Measurements from ENCODE around the gene SUGCT.

SUGCT gene

DNA sequence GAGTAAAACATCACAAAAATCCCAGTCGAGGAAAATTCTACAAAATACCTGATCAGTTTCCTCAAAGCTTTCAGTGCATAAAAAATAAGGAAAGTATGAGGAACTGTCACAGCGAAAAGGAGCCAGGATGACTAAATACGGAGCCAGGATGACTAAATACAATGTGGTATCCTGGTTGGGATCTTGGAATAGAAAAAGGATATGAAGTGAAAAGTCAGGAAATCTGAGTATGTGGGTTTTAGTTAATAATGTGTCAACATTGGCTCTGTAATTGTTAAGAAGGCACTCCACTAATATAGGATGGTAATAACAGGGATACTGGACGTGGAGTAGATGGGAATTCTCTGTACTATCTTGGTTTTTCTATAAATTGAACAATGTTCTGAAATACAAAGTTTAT is 175.5 kb downstream of the SUGCT start:
- Histone ChIP-seq H3K4me2 (no peak overlapping the region), H3K4me1 (peaks cover 0 to 4% (median 0%) of the 10 kb centered on the region in 10 experiments; a peak in 1 of 20 replicates), H3K9me3 (replicated peaks in 1 of 11) (no peaks in the 10 kb centered on the region)

DNA sequence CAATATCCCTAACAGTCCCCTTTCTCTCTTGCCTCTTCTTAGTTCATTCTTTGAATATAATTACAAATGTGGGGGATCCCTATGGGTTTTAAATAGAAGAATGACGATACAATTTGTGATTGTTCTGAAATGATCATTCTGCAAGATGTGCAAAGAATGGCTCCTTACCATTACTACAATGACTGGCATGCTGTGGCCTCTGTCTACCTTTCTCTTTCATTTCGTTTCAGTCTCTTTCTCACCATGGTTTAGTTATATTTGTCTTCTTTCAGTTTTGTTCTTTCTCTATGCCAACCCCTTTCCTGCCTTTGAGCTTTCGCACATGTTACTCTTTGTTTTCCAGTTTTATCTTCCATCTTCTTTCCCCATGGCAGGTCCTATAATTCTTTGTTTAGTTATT is 176.5 kb downstream of the SUGCT start:
- H3K36me3 ChIP-seq: no peaks in the 10 kb centered on the region
- no peak overlapping the region for H3K4me2 ChIP-seq
- no peaks in the 10 kb centered on the region for H3K9me3 ChIP-seq (replicated peaks in 1 of 11)
- no peak overlapping the region for H3K4me3 ChIP-seq
- H3K27me3 ChIP-seq: no peaks in the 10 kb centered on the region
- no peak overlapping the region for H3K27ac ChIP-seq
- H3K4me1 ChIP-seq: peaks cover 0 to 4% (median 0%) of the 10 kb centered on the region in 10 experiments; a peak in 1 of 20 replicates
- H3K9ac ChIP-seq: no peak overlapping the region
- H4K20me1 ChIP-seq: no peaks in the 10 kb centered on the region
- TF ChIP-seq Cebpa-rat (IDR thresholded peaks at IDR 0.05): no peak

More for the DNA sequence above, 175.5 kb downstream of the SUGCT start:
- H3K36me3 ChIP-seq: no peaks in the 10 kb centered on the region
- H3K9ac ChIP-seq: no peak overlapping the region
- H3K27me3 ChIP-seq: no peaks in the 10 kb centered on the region
- H4K20me1 ChIP-seq: no peaks in the 10 kb centered on the region
- no peak for TF ChIP-seq Cebpa-rat (IDR thresholded peaks at IDR 0.05)
- H3K27ac ChIP-seq: no peak overlapping the region
- H3K4me3 ChIP-seq: no peak overlapping the region

DNA sequence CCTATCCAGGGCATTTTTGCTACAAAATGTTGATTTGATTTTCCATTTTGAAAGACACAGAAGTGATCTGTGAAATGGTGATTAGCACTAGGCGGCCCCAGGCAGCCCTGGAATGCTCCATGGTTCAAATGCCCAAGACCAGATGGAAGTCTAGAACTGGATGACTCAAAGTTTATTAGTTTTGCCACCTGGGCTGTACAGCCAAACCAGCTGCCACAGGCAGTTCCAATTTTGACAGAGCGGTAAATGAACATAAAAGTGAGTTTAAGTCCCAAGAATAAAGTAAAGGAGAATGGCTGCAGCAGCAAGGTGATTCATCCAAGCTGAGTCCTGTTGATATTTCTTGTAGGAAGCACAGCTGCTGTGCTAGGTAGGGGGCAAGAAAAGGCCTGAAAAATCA is 180.5 kb downstream of the SUGCT start:
- Histone ChIP-seq H3K9ac (no peak overlapping the region), H3K36me3 (no peaks in the 10 kb centered on the region), H3K27ac (no peak overlapping the region), H3K9me3 (replicated peaks in 1 of 11) (no peaks in the 10 kb centered on the region), H3K4me3 (no peak overlapping the region), H3K4me2 (no peak overlapping the region), H3K4me1 (no peaks in the 10 kb centered on the region), H4K20me1 (no peaks in the 10 kb centered on the region), H3K27me3 (no peaks in the 10 kb centered on the region)
- no peak for TF ChIP-seq Cebpa-rat (IDR thresholded peaks at IDR 0.05)

DNA sequence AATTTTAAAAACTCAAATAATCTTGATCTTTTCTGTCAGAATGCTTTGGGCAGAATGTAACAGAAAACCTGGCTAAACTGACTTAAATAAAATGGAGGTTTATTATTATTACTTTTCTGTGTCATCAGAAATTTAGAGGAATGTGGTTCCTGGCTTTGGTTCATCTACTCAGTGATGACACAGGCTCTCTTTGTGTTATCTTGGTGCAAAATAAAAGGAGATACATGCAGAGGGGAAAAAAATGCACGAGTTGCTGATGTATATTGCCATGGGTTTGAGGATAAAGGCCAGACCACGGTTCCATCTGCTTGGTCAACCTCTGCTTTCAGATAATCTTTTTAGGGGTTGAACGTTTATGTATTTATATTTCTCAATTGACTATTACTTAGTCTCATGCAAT is 181.4 kb downstream of the SUGCT start:
- Histone ChIP-seq H3K4me3 (no peak overlapping the region), H3K9ac (no peak overlapping the region), H3K9me3 (replicated peaks in 1 of 11) (no peaks in the 10 kb centered on the region), H3K4me2 (no peak overlapping the region), H3K4me1 (no peaks in the 10 kb centered on the region), H3K27ac (no peak overlapping the region), H4K20me1 (no peaks in the 10 kb centered on the region), H3K36me3 (no peaks in the 10 kb centered on the region), H3K27me3 (no peaks in the 10 kb centered on the region)
- TF ChIP-seq Cebpa-rat (IDR thresholded peaks at IDR 0.05): no peak

DNA sequence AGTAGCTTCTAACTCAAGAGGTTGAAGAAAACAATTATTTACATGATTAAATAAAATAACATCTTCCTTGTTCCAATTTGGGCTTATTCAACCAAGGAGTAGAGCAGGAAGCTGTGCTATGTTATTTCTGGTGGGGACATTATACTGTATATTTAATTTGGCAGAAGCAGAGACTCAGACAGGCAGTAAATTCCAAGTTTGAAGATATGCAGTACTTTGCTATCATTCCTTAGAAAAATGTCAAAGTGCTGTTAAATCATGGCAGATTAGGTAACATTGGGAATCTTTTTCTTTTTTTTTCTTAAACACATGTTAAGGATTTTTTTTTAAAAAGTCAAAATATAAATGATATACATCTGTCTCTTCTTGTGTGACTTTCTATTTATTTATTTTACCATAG is 190.1 kb downstream of the SUGCT start:
- H3K27me3 ChIP-seq: no peaks in the 10 kb centered on the region
- no peak overlapping the region for H3K4me2 ChIP-seq
- no peak overlapping the region for H3K9ac ChIP-seq
- H3K4me3 ChIP-seq: no peak overlapping the region
- H3K27ac ChIP-seq: no peak overlapping the region
- H3K36me3 ChIP-seq: no peaks in the 10 kb centered on the region
- no peak for TF ChIP-seq Cebpa-rat (IDR thresholded peaks at IDR 0.05)
- no peaks in the 10 kb centered on the region for H3K9me3 ChIP-seq (replicated peaks in 1 of 11)
- H4K20me1 ChIP-seq: no peaks in the 10 kb centered on the region
- 0 out of 20 replicates have a peak, but pooled peaks cover 0 to 4% (median 0%) of the 10 kb centered on the region in 10 experiments for H3K4me1 ChIP-seq

DNA sequence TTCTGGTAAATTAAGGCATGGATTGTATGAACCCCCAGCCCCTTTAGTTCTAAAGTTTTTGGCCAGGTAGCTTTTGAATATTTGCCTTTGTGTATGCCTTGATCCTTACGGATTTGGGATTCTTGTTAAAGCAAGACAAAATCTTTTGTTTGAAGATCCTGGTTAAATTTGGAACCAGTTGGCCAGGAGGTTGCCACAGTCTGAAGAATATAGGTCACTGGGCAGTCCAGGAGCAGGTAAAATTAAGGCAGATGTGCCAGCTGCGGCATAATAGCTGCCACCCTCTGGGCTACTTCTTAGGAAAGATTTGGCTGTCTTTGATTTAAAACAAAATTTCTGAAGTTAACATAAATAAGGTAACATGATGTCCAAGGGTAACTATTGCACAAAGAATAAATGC is 192.3 kb downstream of the SUGCT start:
- Histone ChIP-seq H3K9ac (no peak overlapping the region), H3K27ac (no peak overlapping the region), H3K4me2 (no peak overlapping the region), H3K4me3 (no peak overlapping the region), H3K36me3 (no peaks in the 10 kb centered on the region), H4K20me1 (no peaks in the 10 kb centered on the region), H3K9me3 (replicated peaks in 1 of 11) (no peaks in the 10 kb centered on the region), H3K4me1 (0 out of 20 replicates have a peak, but pooled peaks cover 0 to 4% (median 0%) of the 10 kb centered on the region in 10 experiments), H3K27me3 (no peaks in the 10 kb centered on the region)
- TF ChIP-seq Cebpa-rat (IDR thresholded peaks at IDR 0.05): no peak

DNA sequence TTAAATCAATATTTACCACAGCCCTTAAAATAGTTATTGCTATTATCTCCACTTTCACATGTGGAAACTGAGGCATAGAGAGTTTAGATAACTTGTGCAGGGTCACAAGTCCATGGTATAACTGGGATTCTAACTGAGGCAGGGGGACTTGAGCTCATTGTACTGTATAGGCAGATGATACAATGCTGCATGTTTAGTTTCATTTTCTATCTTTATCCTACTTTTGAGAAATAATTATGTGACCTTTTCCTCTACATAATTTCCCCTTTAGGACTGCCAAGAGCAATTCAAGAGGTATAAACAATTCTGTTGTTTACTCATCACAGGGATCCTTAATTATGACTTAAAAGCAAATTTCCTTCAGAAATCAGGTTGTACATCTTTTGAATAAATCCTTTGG is 193.1 kb downstream of the SUGCT start:
- no peaks in the 10 kb centered on the region for H3K27me3 ChIP-seq
- TF ChIP-seq Cebpa-rat (IDR thresholded peaks at IDR 0.05): no peak
- H4K20me1 ChIP-seq: no peaks in the 10 kb centered on the region
- H3K9ac ChIP-seq: no peak overlapping the region
- no peak overlapping the region for H3K4me3 ChIP-seq
- H3K36me3 ChIP-seq: no peaks in the 10 kb centered on the region
- H3K4me1 ChIP-seq: 0 out of 20 replicates have a peak, but pooled peaks cover 0 to 4% (median 0%) of the 10 kb centered on the region in 10 experiments
- H3K27ac ChIP-seq: no peak overlapping the region
- no peak overlapping the region for H3K4me2 ChIP-seq
- no peaks in the 10 kb centered on the region for H3K9me3 ChIP-seq (replicated peaks in 1 of 11)

DNA sequence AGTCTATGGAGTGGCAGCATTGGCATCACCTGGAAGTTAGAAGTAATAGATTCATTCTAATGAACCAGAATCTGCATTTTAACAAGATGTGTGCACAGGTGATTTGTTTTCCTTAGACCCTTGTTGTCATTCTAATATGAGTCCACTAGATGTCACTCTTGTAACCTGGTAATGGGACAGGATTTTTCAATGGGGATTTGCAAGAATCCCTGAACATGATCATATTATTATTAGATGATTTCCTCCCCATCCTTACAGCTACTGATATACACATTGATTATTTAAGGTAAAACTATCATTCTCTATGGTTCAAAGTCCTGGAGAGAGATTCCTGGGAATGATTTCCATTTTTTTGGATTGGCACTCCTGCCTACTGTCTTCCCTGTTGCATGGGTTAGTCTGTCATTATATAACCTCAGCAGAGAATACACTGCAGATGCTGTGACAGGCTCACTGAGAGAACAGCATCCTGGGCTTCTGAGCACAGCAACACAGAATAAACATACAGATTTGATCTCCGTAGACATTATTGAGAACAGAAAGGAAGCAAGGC is 194.9 kb downstream of the SUGCT start:
- H3K4me1 ChIP-seq: 0 out of 20 replicates have a peak, but pooled peaks cover 0 to 4% (median 0%) of the 10 kb centered on the region in 10 experiments
- H3K27ac ChIP-seq: no peak overlapping the region
- H3K4me2 ChIP-seq: no peak overlapping the region
- no peak for TF ChIP-seq Cebpa-rat (IDR thresholded peaks at IDR 0.05)
- H3K9me3 ChIP-seq (replicated peaks in 1 of 11): no peaks in the 10 kb centered on the region
- no peaks in the 10 kb centered on the region for H3K27me3 ChIP-seq
- H3K36me3 ChIP-seq: no peaks in the 10 kb centered on the region
- H3K9ac ChIP-seq: no peak overlapping the region
- no peaks in the 10 kb centered on the region for H4K20me1 ChIP-seq
- H3K4me3 ChIP-seq: no peak overlapping the region

DNA sequence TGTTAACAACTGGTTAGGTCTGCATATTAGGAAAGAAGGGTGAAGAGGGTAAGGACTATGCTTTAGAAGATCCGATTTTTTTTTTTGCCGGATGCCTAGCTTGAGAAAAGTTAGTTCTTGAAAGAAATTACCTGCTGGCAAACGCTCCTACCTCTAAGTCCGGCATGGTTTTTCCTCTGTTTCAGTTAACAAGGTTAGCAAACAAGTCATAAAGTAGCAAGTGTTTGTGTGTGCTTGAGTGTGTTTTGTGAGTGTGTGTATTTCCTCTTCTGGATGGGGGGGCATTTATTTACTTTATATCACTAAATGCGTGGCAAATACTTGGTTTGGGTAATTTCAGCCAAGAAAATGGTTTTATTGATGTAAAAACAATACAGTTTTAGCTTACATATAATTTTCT is 195.6 kb downstream of the SUGCT start:
- no peak for TF ChIP-seq Cebpa-rat (IDR thresholded peaks at IDR 0.05)
- Histone ChIP-seq H3K27me3 (no peaks in the 10 kb centered on the region), H3K36me3 (no peaks in the 10 kb centered on the region), H4K20me1 (no peaks in the 10 kb centered on the region), H3K9me3 (replicated peaks in 1 of 11) (no peaks in the 10 kb centered on the region), H3K4me2 (no peak overlapping the region), H3K4me3 (no peak overlapping the region), H3K4me1 (0 out of 20 replicates have a peak, but pooled peaks cover 0 to 4% (median 0%) of the 10 kb centered on the region in 10 experiments), H3K9ac (no peak overlapping the region), H3K27ac (no peak overlapping the region)

DNA sequence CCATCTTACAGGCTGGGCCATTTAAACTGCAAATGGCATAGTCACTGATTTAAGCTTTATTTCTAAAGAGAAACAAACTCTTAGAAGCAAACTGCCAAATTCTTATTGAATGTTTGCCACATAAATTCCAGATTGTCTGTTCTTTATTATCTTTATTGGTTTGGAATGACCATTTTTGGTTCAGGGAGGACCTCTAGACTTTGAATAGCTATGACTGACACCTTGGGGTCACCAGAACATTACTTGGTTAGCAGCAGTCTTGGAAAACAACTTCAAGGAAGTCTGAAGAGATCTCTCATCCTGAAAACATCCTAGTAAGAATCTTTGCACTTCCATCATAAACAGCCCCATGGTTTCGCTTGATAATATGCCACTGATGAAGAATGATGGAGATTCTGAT is 197.1 kb downstream of the SUGCT start:
- H3K4me2 ChIP-seq: no peak overlapping the region
- H4K20me1 ChIP-seq: no peaks in the 10 kb centered on the region
- H3K9ac ChIP-seq: no peak overlapping the region
- TF ChIP-seq Cebpa-rat (IDR thresholded peaks at IDR 0.05): no peak
- H3K4me3 ChIP-seq: no peak overlapping the region
- no peaks in the 10 kb centered on the region for H3K9me3 ChIP-seq (replicated peaks in 1 of 11)
- H3K27me3 ChIP-seq: no peaks in the 10 kb centered on the region
- H3K4me1 ChIP-seq: 0 out of 20 replicates have a peak, but pooled peaks cover 0 to 4% (median 0%) of the 10 kb centered on the region in 10 experiments
- H3K36me3 ChIP-seq: no peaks in the 10 kb centered on the region
- H3K27ac ChIP-seq: no peak overlapping the region
